Prostate gland (tissue), 2 donors: ENCODE measurements around the gene CFTR. TPM values are rescaled to one million over a fixed set of nuclear protein-coding genes. Genes with fewer than 3 reads are reported as not detected.
A peak's percentile ranks its signal among the peaks of the same experiment; 100 is the strongest.

Experiments
- DNase-seq: peaks from one replicate; pipeline ENCODE4 v3.0.0-alpha.2; 2019; ENCODE audit warnings: low spot score
- H3K27ac ChIP-seq, 2 donors: fragments of 200-600 bp; sonication (generic); 2 replicates each; pipeline ENCODE4 v1.5.1; 2017 to 2019
- H3K27me3 ChIP-seq: fragments of 200-600 bp; sonication (generic); replicated peaks from 2 replicates; pipeline ENCODE4 v1.5.1; 2019; ENCODE audit not compliant: insufficient read depth
- H3K36me3 ChIP-seq, 2 donors: fragments of 200-600 bp; sonication (generic); 1 replicate in 1 of 2; 2 replicates in 1 of 2; pipeline versions ENCODE4 v1.5.1 to v1.8.1; 2017 to 2019
- H3K4me1 ChIP-seq: fragments of 200-600 bp; sonication (generic); replicated peaks from 2 replicates; pipeline ENCODE4 v1.5.1; 2019
- H3K4me3 ChIP-seq, 2 donors: fragments of 200-600 bp; sonication (generic); 2 replicates each; pipeline ENCODE4 v1.5.1; 2017 to 2019
- H3K9me3 ChIP-seq: fragments of 200-600 bp; sonication (generic); 2 replicates; pipeline ENCODE4 v1.5.1; 2017
- CTCF ChIP-seq, 4 experiments: fragments of 200-600 bp in 2 of 4; fragments of 450-650 bp in 2 of 4; sonication (generic) in 2 of 4; IDR thresholded peaks; 1 replicate in 3 of 4; 2 replicates in 1 of 4; pipeline ENCODE4 v1.5.1; 2016 to 2019; ENCODE audit warnings: antibody characterized with exemption in 4 of 4, mild to moderate bottlenecking in 2 of 4, moderate library complexity in 2 of 4
- POLR2A ChIP-seq: fragments of 450-650 bp; IDR thresholded peaks from one replicate; pipeline ENCODE4 v1.6.1; 2016; ENCODE audit warnings: antibody characterized with exemption, mild to moderate bottlenecking
- POLR2AphosphoS5 ChIP-seq: sonication (generic); formaldehyde crosslinking; IDR thresholded peaks from one replicate; pipeline ENCODE4 v1.6.1; 2017; ENCODE audit warnings: antibody characterized with exemption
- WGBS: methylation state at CpG from one replicate; pipeline ENCODE4 v1.1.5; 2018; 5-methylcytosine and 5-hydroxymethylcytosine counted together
- intact Hi-C: fragments of 100-400 bp; cut with DNase I; formaldehyde crosslinking; loops from one replicate; pipeline ENCODE4 v1.14.2; 2022
- total RNA-seq, 2 donors: library from RNA; depleted of rRNA; stranded (reverse); fragments of >200 nt; gene quantifications; one replicate each; pipeline ENCODE4 v1.1.0, GENCODE V29; 2016

Gene CFTR
- total RNA-seq, 2 donors from 2014 or later = 2.9 to 5.6 TPM

- H3K4me3 ChIP-seq = no peak overlapping the region
- H3K27ac ChIP-seq = no peak overlapping the region
- no peak for DNase-seq
- no peaks in the 10 kb centered on the region for H3K27me3 ChIP-seq
- intact Hi-C loops = no loop called here
- H3K9me3 ChIP-seq = no peaks in the 10 kb centered on the region
- H3K4me1 ChIP-seq = no peaks in the 10 kb centered on the region
- TF ChIP-seq POLR2AphosphoS5 (no peak), POLR2A (no peak), CTCF (IDR thresholded peaks at IDR 0.05) (no peak)
- no peaks in the 10 kb centered on the region for H3K36me3 ChIP-seq
- 85% methylated on average over 2 of the region's 2 CpGs for WGBS
Measured at GRCh38 chr7:117637937-117638336, 158.1 kb downstream of the CFTR start.

DNA sequence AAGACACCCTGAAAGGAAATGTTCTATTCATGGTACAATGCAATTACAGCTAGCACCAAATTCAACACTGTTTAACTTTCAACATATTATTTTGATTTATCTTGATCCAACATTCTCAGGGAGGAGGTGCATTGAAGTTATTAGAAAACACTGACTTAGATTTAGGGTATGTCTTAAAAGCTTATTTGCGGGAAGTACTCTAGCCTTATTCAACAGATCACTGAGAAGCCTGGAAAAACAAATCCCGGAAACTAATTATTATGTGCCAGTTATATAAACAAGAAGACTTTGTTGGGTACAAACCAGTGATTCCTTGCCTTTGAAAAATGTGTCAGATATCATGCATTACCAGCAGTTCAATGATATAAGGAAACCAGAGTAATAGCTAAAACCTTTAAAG lies 160.1 kb downstream of the CFTR start:
- H3K36me3 ChIP-seq = no peaks in the 10 kb centered on the region
- WGBS = 16% methylated on average over 2 of the region's 2 CpGs
- H3K27ac ChIP-seq = no peak overlapping the region
- no peaks in the 10 kb centered on the region for H3K4me1 ChIP-seq
- H3K27me3 ChIP-seq = no peaks in the 10 kb centered on the region
- no peak for DNase-seq
- peak; percentile 60 for TF ChIP-seq POLR2AphosphoS5
- TF ChIP-seq POLR2A = no peak
- H3K4me3 ChIP-seq = no peak overlapping the region
- H3K9me3 ChIP-seq = no peaks in the 10 kb centered on the region
- intact Hi-C loops = no loop called here

GRCh38 chr7:117640465-117640864 lies 160.6 kb downstream of the CFTR start:
- no peak for DNase-seq
- Histone ChIP-seq H3K4me3 (no peak overlapping the region), H3K9me3 (no peaks in the 10 kb centered on the region), H3K27me3 (no peaks in the 10 kb centered on the region), H3K36me3 (no peaks in the 10 kb centered on the region), H3K27ac (no peak overlapping the region), H3K4me1 (no peaks in the 10 kb centered on the region)
- TF ChIP-seq POLR2AphosphoS5 (no peak), POLR2A (no peak), CTCF (IDR thresholded peaks at IDR 0.05) (no peak)
- intact Hi-C loops = no loop called here

DNA sequence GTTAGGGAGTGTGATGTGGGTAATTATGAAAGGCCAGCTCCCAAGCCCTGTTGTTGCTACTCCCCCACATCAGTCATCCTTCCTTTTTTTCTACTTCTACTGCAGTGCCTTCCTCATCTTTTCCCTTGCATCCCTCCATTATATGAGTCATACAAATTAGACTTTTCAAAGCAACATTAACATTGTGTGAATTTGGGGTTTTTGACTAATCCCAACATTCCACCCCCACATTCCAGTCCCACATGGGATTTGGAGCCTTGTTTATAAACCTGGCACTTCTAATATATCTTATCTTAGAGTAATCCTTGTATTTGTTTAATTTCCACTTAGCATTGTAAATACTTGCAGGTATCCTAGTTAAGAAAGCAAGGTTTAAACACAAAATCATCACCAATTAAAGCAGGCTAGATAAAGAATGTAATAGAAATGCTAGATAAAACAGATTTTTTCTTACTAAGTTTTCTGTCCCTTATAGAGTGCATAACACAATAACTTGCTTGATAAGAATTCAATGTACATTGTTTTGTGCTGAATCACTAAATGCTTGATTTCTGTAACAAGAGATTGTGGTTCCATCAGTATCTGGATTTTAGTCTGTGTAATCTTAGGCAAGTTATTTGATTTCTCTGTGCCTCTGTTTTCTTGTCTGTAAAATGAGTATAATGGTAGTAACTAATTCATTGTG lies 165.8 kb downstream of the CFTR start:
- Histone ChIP-seq H3K4me1 (no peaks in the 10 kb centered on the region), H3K4me3 (no peak overlapping the region), H3K9me3 (no peaks in the 10 kb centered on the region), H3K36me3 (no peaks in the 10 kb centered on the region), H3K27ac (no peak overlapping the region), H3K27me3 (no peaks in the 10 kb centered on the region)
- TF ChIP-seq POLR2A (no peak), POLR2AphosphoS5 (no peak), CTCF (IDR thresholded peaks at IDR 0.05) (no peak)
- no peak for DNase-seq
- intact Hi-C loops = no loop called here

- no peak for DNase-seq
- TF ChIP-seq CTCF (IDR thresholded peaks at IDR 0.05) (no peak), POLR2AphosphoS5 (no peak), POLR2A (no peak)
- no peaks in the 10 kb centered on the region for H3K9me3 ChIP-seq
- no peak overlapping the region for H3K4me3 ChIP-seq
- H3K27me3 ChIP-seq = no peaks in the 10 kb centered on the region
- no peaks in the 10 kb centered on the region for H3K4me1 ChIP-seq
- intact Hi-C loops = no loop called here
- WGBS = 58% methylated on average over 5 of the region's 5 CpGs
- H3K27ac ChIP-seq = no peak overlapping the region
- no peaks in the 10 kb centered on the region for H3K36me3 ChIP-seq
Measured at GRCh38 chr7:117648203-117648866, 168.5 kb downstream of the CFTR start.
